GM19397 (cell line): Measurements from ENCODE around the gene GATD1.

Experiments
- ATAC-seq: cut with Tn5 transposase; IDR thresholded peaks from one replicate; pipeline ENCODE4 v1.9.1; 2021; ENCODE audit warnings: mild to moderate bottlenecking, moderate library complexity; ENCODE audit not compliant: unreplicated experiment

The GATD1 gene, protein sequence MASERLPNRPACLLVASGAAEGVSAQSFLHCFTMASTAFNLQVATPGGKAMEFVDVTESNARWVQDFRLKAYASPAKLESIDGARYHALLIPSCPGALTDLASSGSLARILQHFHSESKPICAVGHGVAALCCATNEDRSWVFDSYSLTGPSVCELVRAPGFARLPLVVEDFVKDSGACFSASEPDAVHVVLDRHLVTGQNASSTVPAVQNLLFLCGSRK

DNA sequence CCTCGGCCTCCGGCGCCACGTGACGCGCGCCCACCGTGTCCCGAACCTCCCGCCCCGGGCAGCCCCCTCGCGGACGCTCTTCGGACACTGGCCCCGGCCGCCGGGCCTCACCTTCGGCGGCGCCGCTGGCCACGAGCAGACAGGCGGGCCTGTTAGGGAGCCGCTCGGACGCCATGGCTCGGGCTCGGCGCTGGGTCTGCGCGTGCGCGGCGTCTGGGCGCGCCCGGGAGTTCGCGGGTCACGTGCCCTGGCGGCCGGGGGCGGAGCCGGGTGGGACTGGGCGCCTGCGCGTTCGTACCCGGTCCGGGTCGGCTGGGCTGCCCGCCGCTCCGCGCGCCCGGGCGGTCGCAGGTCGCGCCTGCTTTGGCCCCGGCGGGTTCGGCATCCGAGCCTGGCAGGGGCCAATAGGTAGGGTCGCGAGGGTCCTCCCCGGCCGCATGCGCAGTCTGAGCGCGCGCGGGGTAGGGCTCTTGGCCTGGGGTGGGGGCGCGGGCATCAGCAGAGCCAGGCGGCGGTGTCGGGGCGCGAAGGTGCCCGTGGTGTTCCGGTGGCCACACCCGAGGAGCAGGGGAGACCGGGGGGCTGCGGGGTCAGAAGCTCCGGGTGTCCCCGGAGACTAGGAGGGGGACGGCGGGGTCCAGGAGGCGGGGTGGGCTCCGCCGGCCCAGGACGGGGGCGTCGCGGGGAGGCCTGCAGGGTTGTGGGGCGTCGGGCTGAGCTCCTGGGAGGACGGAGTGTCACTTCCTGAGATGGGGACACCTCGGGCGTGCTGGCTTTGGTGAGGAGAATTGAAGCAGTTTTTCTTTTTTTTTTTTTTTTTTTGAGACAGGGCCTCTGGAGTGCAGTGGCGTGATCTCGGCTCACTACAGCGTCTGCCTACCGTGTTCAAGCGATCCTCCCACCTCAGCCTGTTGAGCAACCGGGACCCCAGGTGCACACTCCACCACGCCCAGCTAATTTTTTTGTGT lies at the start of gene GATD1:
Gene GATD1, minus strand, starts transcription at position 200 of the 968 bp plus-strand sequence. Its CDS starts 25 bp downstream, at position 175.
- ATAC-seq = peak; percentile 76

DNA sequence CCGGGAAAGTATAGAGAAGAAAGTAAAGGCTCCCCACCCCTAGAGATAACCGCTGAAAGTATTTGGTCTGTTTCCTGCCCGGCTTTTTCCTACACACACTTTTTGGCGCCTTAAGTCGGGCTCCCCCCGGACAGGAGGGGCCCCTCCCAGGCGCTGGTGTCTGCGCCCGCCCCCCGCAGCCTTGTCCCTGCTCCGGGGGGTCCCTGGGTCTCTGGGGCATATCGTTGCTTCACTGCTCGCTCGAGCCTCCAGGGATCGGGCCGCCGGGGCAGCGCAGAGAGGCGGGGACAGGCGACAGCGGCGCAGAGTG lies 49.5 kb upstream of the GATD1 start:
- no peak for ATAC-seq

DNA sequence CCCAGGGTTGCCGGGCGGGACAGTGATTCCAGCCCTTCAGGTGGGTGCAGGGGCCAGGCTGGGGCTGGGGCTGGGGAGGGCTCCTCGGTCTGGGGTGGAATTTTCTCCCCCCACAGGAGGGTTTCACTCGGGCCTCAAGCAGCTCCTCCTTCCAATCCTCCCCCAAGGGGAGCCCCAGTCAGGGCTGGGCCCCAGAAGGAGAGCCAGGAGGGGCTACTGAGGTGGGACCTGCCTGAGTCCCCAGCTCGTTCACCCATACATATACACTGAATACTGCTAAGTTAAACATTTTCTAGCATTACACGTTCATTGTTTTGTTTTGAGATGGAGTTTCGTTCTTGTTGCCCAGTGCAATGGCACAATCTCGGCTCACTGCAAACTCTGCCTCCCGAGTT lies 48.9 kb upstream of the GATD1 start:
- no peak for ATAC-seq

DNA sequence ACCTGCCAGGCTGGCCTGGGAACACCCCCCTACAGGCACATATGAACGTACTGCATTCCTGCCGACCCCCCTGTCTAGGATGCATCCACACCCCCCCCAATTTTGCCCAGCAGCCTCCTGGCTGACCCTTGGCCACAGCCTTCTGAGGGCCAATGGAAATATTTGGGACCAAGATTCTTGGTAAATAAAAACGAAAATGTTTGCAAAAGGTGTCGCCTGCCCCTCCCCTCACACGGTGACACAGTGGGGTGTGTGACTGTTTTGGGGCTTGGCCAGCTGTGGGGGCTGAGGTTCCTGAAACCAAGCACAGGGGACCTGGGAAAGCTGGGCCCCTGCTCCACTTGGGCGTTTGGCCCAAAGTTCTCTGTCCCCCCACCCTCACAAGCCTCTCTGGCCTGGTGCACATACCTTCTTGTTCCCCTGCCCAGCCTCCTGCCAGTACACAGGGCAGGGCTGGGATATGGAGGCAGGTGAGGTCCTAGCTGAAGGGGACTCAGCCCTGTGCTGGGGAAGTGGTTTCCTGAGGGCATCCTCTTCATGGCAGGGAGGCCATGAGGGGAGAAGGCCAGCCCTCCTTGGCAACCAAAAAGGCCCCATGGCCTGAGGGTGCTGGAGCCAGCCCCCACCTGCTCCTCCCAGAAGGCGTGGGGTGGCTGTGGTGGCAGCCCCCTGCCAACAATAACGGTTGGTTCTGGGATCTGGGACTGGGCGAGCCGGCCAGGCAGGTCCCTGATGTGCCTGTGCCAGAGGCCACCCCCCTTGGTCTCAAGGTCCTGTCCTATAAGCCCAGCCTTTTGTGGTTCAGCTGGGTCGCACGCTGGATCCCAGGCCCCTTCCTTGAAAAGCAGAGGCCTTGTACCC lies 48.3 kb upstream of the GATD1 start:
- no peak for ATAC-seq

DNA sequence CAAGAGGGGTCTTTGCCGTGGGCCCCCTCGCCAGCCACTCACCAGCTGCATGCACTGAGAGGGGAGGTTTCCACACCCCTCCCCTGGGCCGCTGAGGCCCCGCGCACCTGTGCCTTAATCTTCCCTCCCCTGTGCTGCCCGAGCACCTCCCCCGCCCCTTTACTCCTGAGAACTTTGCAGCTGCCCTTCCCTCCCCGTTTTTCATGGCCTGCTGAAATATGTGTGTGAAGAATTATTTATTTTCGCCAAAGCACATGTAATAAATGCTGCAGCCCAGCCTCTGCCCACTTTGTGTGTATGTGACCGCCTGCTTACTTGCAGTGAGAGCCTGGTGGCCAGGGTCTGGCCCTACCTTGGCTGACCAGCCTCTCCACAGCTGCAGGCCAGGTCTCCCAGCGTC lies 47.7 kb upstream of the GATD1 start:
- ATAC-seq = no peak

DNA sequence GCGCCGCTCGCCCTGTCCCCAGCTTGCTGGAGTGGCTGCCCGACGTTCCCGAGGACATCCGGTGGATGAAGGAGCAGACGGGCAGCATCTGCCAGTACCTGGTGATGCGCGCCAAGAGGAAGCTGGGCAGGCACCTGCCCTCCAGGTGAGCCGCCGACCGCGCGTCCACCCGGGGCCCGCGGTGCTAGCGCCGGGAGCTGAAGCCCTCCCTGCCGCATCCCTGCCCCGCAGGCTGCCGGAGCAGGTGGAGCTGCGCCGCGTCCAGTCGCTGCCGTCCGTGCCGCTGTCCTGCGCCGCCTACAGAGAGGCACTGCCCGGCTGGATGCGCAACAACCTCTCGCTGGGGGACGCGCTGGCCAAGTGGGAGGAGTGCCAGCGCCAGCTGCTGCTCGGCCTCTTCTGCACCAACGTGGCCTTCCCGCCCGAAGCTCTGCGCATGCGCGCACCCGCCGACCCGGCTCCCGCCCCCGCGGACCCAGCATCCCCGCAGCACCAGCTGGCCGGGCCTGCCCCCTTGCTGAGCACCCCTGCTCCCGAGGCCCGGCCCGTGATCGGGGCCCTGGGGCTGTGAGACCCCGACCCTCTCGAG lies 47.1 kb upstream of the GATD1 start:
- no peak for ATAC-seq

DNA sequence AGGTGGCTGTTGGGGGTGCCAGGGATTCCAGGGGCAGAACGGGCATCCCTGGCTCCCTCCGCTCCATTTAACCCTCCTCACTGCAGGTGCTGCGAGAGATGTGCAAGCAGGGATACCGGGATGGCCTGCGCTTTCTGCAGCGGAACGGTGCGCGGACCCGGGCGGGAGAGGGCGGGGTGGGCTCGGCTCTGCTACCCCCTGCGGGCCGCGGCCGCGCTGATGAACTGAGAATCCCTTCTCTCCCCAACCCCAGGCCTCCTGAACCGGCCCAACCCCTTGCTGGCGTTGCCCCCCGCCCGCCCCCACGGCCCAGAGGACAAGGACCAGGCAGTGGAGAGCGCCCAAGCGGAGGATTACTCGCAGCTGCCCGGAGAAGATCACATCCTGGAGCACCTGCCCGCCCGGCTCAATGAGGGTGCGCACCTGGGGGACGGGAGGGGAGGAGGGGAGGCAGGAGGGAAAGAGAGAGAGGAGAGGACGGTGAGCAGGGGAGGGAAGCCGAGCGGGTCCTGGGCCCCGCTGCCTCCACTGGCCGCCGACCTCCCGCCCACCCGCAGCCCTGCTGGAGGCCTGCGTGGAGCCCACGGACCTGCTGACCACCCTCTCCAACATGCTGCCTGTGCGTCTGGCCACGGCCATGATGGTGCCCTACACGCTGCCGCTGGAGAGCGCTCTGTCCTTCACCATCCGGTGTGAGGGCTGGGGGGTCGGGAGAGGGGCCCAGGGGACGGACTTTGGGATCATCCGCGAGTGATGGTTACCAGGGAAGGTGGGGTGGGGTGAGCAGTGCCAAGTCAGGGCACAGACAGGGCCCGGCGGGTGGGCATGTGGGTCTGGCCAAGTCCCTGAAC lies 46.4 kb upstream of the GATD1 start:
- no peak for ATAC-seq

DNA sequence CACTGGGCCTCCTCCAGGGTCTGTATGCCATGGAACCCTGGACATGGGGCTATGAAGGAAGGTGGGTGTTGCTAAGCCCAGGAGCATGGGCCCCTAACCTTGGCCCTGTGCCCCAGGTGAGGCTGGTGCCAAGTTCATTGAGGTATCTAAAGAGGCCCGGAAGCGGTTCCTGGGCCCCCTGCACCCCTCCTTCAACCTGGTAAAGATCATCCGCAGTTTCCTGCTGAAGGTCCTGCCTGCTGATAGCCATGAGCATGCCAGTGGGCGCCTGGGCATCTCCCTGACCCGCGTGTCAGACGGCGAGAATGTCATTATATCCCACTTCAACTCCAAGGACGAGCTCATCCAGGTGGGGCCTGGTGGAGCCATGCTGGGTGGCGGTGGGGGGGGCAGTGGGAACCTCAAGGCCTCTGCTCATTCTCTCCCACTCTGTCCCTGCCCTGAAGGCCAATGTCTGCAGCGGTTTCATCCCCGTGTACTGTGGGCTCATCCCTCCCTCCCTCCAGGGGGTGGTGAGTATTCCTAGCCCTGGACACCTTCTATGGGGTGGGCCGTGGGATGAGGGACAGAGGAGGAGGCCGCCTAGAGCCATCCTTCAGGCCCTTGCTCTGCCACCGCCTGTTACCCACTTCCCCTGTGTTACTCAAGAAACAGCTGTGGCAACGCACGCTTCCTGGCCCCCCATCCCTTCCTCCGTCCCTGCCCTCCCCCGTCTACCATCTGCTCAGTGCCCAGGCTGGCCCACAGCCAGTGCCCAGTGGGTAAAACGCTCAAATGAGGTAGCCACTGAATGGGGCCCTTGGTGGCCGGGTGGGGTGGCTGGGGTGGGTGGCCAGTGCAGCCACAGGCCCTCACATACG lies 44.5 kb upstream of the GATD1 start:
- ATAC-seq = no peak

DNA sequence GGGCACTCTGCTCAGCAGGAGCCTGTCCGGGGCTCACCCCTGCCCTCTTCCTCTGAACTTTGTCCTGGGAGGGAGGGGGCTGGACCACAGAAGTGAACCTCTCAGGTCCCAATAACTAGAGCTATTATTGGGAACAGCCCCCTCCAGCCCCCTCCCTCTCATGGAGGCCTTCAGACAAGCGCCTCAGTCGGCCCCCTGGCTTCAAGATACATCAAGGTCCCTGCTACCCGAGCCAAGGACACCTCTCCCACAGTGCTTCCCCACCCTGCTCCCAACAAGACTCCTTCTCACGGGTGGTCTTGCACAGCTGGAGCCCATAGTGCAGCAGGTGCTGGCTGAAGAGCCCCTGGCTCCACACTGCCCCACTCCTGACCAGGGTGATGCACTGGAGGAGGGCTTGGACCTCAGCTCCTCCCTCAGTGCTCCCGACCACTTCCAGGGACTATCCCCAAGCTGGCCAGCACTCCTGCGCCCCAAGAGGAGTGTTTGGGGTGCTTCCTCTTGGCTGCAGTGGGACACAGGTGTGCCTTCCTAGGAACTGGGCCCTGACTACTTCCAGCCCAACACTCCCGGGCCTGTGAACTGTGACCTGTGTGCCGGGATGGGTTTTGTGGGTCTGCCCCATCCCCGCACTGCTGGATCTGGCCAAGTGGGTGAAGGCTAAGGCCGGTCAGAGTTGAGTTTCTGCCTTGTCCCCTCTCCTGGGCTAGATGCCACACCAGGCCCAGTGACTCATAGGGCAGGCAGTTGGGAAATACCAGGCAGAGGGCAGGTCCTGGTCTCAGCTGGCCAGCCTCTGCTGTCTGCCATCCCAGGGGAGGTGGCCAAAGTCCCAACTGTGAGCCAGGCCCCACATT lies 43.6 kb upstream of the GATD1 start:
- no peak for ATAC-seq

DNA sequence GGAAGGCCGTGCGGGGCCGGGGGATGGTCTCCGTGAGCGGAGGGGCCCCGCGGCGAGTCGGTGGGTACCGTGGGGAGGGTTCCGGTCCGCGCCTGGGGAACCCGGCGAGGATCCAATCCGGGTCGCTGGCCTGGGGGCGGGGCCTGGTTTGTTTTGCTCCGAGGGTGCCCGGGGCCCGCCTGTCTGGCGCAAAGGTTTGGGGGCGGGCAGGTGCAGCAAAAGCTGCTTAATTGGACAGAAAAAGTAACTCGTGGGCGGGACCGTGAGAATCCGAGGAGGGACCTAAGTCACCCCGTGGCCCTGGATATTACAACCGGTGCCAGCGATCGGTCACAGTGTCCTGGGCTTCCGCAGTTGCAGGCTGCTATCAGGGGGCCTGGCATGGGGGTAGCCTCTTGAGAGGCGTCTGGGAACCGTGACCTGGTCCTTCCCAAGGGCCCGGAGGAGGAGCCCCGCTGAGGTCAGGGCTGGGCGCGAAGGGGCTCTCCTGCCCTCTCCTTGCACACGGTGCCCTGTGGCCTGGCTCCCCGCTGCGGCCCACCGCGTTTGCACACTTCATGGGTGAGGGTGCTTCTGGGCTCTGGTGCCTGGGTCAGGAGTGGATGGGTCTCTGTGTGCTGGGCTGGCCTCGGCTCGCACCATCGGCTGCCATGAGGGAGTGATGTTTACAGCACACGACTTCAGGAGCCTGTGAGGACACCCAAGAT lies 42.8 kb upstream of the GATD1 start:
- ATAC-seq = peak; percentile 63

DNA sequence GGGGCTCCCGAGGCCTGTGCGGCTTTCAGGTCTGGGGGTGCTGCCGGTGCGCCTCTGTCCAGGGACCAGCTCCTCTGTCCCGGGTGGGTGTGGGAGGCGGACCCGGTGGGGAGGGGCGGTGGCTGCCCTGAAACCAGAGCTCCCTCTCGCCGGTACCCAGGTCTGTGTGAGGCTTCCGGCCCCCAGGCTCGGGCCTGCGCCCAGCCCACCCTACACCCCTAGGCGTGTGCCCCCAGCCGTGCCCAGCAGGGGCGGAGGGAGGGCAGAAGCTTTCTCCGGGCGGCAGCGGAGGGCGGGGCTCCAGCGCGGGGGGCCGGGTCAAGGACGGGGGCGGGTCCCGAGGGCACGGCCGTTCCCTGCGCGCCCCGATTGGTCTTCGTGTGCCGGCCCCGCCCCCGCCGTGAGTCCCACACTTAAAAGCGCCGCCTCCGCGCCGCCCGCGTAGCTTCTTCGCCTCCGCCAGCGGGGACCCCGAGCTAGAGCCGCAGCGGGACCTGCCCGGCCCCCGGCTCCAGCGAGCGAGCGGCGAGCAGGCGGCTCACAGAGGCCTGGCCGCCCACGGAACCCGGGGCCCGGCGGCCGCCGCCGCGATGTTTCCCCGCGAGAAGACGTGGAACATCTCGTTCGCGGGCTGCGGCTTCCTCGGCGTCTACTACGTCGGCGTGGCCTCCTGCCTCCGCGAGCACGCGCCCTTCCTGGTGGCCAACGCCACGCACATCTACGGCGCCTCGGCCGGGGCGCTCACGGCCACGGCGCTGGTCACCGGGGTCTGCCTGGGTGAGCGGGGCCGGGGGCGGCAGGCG lies 42.0 kb upstream of the GATD1 start:
- peak; percentile 71 for ATAC-seq

DNA sequence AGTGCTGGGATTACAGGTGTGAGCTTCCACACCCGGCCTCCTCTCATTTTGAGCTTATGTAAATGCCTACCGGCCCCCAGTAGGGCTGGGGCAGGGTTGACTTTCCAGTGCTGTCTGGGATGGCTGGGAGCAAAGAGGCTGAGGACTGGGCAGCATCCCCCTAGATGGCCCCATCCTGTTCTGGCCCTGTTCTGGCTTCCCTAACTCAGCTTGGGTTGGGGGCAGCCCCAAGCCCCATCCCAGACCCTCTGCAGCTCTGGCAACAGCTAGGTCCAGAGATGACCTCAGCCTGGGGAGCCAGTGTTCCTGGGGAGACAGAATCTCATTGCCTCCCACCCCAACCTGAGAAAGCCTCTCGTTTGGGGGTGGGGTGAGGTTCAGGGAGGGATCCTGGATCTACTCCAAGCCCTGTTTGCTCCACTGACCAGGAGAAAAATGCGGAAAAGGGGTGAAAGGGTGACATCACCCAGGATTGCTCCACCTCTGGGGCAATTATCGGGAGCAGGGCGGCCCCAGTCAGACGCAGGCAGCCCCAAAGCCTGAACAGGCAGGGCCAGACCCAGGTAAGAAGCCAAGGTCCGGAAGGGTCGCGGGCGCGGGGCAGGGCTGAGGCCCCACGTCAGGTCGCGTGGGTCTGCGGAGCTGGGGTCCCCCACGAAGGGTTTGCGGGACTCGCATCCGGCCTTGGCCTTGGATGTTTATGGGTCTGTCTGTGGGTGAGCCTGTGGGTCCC lies 41.3 kb upstream of the GATD1 start, which contains the start of gene PNPLA2:
Gene PNPLA2, plus strand, starts transcription at position 519 of the 733 bp plus-strand sequence. CDS start 805 bp downstream, outside the sequence.
- ATAC-seq = no peak

DNA sequence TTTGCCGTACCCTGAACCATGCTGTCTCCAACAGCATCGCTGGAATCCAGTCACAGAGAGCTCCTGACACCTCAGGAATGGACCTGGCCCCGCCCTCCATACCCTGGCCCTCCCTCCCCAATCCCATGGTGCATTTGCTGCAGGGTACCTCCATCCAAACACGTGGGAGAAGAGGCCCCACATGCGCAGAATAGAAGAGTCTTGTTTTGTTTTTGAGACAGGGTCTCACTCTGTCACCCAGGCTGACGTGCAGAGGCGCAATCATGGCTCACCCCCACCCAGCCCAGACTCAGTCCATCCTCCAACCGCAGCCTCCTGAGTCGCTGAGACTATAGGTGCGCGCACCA lies 39.1 kb upstream of the GATD1 start:
- no peak for ATAC-seq

DNA sequence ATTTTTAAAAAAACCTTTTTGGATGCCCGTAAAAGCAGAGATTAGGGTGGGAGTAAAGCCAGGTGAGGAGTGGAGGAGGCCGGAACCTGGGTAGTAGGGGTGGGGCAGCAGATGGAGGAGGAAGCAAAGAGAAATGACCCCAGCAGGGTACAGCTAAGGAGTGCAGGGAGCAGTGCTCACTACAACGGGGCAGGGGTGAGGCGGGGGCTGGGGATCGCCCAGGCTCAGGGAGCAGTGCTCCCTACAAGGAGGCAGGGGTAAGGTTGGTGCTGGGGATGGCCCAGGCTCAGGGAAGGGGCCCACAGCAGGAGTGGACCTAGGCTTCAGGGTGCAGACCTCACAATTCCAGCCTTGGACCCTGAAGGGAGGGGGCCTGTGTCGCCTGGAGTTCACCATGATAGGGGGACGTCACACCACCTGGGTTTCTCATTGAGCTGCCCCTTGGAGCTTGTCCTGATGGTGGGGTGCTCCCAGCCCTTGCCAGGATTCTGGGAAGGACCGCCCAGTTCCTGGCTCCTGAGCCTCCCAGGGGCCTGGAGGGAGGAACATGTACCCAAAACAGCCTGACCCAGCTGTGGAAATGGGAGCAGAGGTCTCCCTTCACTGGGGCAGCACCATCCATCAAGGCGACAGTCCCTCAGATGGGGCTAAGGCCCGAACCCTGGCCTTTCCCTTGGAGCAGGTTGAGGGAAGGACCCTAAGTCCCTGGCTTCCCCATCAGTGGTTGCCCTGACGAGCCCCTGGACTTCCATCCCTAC lies 38.6 kb upstream of the GATD1 start:
- ATAC-seq = no peak

DNA sequence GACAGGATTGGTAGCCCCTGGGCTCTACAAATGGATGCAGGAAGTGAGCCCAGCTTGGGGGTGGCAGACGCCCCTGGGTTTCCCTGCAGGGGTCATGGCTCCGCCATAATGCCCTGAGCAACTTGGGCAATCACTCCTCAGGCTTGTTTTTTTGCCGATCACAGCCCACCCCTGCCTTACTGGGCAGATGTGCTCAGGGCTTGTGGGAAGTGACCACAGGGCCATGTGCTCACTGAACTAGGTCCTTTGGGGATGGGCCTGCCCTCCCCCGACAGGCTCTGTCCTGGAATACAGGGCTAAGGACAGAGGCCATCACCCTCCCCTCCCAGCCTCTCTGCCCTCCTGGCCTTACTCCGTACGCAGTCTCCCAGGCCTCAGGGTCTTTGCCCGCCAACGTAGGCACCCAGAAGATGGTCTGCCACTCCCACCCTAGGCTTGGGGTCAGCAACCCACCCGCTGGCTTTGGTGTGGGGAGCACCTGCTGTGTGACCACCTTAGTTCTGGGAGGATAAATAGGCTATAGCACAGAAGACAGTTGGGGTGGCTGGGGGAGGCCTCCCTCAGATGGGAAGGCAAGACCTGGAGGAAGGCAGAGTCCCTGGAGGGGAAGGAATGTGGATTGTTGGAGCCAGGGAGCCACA lies 36.3 kb upstream of the GATD1 start:
- ATAC-seq = no peak
